ENCODE measurements around the gene HNRNPAB.

GRCh38 chr5:178223828-178224335 lies 19.5 kb downstream of the HNRNPAB start:
- no peak; the same call in 1 of the 2 replicates for TF ChIP-seq POLR2A (conservative IDR thresholded peaks at IDR 0.05)
- TF ChIP-seq ARID1B (IDR thresholded peaks at IDR 0.05) = no peak
- no peak for TF ChIP-seq MGA (IDR thresholded peaks at IDR 0.05)

All from K562 (cell line).